HepG2 (cell line): ENCODE data around the gene TELO2. TPM values are rescaled to one million over a fixed set of nuclear protein-coding genes. Genes with fewer than 3 reads are reported as not detected.

ENCODE experiments used
- EHMT2 ChIP-seq: fragments of 200-600 bp; sonication (generic); IDR thresholded peaks from 2 replicates; pipeline ENCODE4 v1.7.0; 2017; ENCODE audit warnings: antibody characterized with exemption, low read depth, low read length, borderline replicate concordance
- ELF3 ChIP-seq: IDR thresholded peaks from 2 replicates; pipeline ENCODE4 v1.6.1; 2016; ENCODE audit warnings: missing genetic modification reagents, missing compliant biosample characterization
- HBP1 ChIP-seq: IDR thresholded peaks from 2 replicates; pipeline ENCODE4 v1.6.1; 2016; ENCODE audit warnings: low read depth, control low read depth
- HMG20B ChIP-seq: conservative IDR thresholded peaks from 2 replicates; pipeline ENCODE4 v1.6.1; 2016; ENCODE audit warnings: missing genetic modification reagents, missing compliant biosample characterization
- JUNB ChIP-seq: sonication (generic); formaldehyde crosslinking; IDR thresholded peaks from 2 replicates; pipeline ENCODE4 v1.8.0; 2022; ENCODE audit warnings: missing genetic modification reagents, mild to moderate bottlenecking, borderline replicate concordance
- RNF219 ChIP-seq: sonication (generic); formaldehyde crosslinking; IDR thresholded peaks from 2 replicates; pipeline ENCODE4 v1.5.0; 2020; ENCODE audit warnings: mild to moderate bottlenecking, missing genetic modification reagents
- SMARCE1 ChIP-seq: fragments of 450-650 bp; IDR thresholded peaks from 2 replicates; pipeline ENCODE4 v1.6.1; 2017; ENCODE audit warnings: borderline replicate concordance
- ZBTB10 ChIP-seq: sonication (generic); formaldehyde crosslinking; IDR thresholded peaks from 2 replicates; pipeline ENCODE4 v1.4.0; 2020; ENCODE audit warnings: missing genetic modification reagents, borderline replicate concordance
- ZNF383 ChIP-seq: sonication (generic); formaldehyde crosslinking; IDR thresholded peaks from 2 replicates; pipeline ENCODE4 v1.4.0; 2020; ENCODE audit warnings: missing genetic modification reagents, mild to moderate bottlenecking, borderline replicate concordance
- ZNF407 ChIP-seq: sonication (generic); formaldehyde crosslinking; IDR thresholded peaks from one replicate; pipeline ENCODE4 v1.5.1; 2020; ENCODE audit warnings: mild to moderate bottlenecking, missing genetic modification reagents; ENCODE audit errors: not compliant biosample characterization
- ZNF513 ChIP-seq: sonication (generic); formaldehyde crosslinking; conservative IDR thresholded peaks from 2 replicates; pipeline ENCODE4 v1.5.0; 2020; ENCODE audit warnings: missing genetic modification reagents
- polyA plus RNA-seq, 8 experiments: library from polyadenylated mRNA; depleted of rRNA in 3 of 8; stranded (reverse) in 7 of 8; unstranded in 1 of 8; fragments of >200 nt; fragmentation: Illumina TruSeq in 4 of 8; extraction: Trizol in 4 of 8; gene quantifications; 2 replicates each; pipeline versions ENCODE4 v1.2.1 to v1.2.3, GENCODE V29; 2011 to 2016; ENCODE audit warnings: low read depth in 4 of 8, missing spikeins in 1 of 8, mixed read lengths in 1 of 8; ENCODE audit not compliant: insufficient read depth in 1 of 8
- total RNA-seq, 5 experiments: library from RNA; depleted of rRNA; stranded (reverse); fragments of >200 nt; fragmentation: Illumina TruSeq; extraction: Trizol; gene quantifications; 2 replicates each; pipeline ENCODE4 v1.2.3, GENCODE V29; 2016; ENCODE audit warnings: low read depth in 1 of 5

TELO2 gene
- total and polyA plus RNA-seq, 2 of the 13 experiments (the other 11 are each of a cell fraction or from before 2014, with no cell fraction given): 10.1 to 17.9 TPM

- TF ChIP-seq HBP1: peak; percentile 89; the same call in 1 of the 2 replicates
- peak; percentile 83 for TF ChIP-seq ZNF407 (CRISPR knock-in tag)
- peak; percentile 82 for TF ChIP-seq ELF3 (CRISPR knock-in tag)
- no peak for TF ChIP-seq SMARCE1
- no peak for TF ChIP-seq JUNB
- TF ChIP-seq HMG20B: no peak
- no peak; the same call in 1 of the 2 replicates for TF ChIP-seq RNF219
- no peak for TF ChIP-seq EHMT2
- TF ChIP-seq ZNF513 (CRISPR knock-in tag): no peak
- no peak for TF ChIP-seq ZNF383 (CRISPR knock-in tag)
- TF ChIP-seq ZBTB10 (CRISPR knock-in tag): no peak; the same call in 1 of the 2 replicates
Observed at GRCh38 chr16:1474796-1475551, 18.2 kb upstream of the TELO2 start, which contains the start of gene CLCN7 (continued).
